ENCODE results near the gene EPGN. TPM values are rescaled to one million over a fixed set of nuclear protein-coding genes. Genes with fewer than 3 reads are reported as not detected.

EPGN gene
- total and polyA plus RNA-seq, 2 experiments from 2014 or later, result not detected

DNA sequence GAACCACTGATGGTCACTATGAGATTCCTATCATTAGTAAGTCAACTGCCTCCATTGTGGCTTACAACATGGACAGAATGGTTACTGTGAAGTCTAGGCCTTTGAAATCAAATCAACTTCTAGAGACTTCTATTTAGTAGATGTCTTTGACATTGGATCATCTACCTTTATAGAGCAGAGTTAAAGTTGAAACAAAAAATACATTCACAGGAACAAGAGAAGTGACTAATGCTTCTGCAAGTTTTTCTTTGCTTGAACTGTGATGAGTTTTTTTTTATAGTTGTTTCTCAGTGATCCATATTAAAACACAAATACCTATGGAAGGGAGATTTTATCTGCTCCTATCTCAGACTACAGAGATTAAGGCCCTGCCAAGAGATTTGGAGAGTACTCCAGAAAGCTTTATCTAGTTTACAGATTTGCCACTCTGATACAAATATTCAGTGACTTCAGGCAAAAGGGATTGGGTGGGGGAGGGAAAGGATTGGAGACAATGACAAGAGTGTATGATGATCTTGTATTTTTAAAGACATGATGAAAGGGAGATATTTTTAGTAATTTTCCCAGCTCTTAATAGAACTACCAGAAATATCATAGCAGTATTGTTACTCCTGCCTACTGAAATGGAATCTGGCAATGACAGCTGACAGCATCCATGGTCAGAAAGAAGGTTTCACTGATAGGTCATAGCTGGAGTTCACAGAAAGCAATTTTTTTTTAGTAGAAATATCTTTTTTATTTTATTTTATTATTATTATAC is 16.0 kb upstream of the EPGN start:
- TF ChIP-seq, protein P1, sequence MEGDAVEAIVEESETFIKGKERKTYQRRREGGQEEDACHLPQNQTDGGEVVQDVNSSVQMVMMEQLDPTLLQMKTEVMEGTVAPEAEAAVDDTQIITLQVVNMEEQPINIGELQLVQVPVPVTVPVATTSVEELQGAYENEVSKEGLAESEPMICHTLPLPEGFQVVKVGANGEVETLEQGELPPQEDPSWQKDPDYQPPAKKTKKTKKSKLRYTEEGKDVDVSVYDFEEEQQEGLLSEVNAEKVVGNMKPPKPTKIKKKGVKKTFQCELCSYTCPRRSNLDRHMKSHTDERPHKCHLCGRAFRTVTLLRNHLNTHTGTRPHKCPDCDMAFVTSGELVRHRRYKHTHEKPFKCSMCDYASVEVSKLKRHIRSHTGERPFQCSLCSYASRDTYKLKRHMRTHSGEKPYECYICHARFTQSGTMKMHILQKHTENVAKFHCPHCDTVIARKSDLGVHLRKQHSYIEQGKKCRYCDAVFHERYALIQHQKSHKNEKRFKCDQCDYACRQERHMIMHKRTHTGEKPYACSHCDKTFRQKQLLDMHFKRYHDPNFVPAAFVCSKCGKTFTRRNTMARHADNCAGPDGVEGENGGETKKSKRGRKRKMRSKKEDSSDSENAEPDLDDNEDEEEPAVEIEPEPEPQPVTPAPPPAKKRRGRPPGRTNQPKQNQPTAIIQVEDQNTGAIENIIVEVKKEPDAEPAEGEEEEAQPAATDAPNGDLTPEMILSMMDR (IDR thresholded peaks at IDR 0.05; ENCODE audit: low read depth, low read length), result no peak
- Histone ChIP-seq H3K9me3 (ENCODE audit: low read depth) (no peaks in the 10 kb centered on the region), H3K4me1 (ENCODE audit: low read depth) (no peaks in the 10 kb centered on the region), H3K36me3 (no peaks in the 10 kb centered on the region), H3K27me3 (no peaks in the 10 kb centered on the region), H3K27ac (no peak overlapping the region), H3K4me3 (no peak overlapping the region)
- DNase-seq (ENCODE audit: low read depth in 1 of 2, low spot score in 1 of 2), result no peak

- H3K27ac ChIP-seq, result no peak overlapping the region
- no peak for DNase-seq (ENCODE audit: low read depth in 1 of 2, low spot score in 1 of 2)
These were observed 14.7 kb upstream of the EPGN start for GRCh38 chr4:74293558-74293957.

DNA sequence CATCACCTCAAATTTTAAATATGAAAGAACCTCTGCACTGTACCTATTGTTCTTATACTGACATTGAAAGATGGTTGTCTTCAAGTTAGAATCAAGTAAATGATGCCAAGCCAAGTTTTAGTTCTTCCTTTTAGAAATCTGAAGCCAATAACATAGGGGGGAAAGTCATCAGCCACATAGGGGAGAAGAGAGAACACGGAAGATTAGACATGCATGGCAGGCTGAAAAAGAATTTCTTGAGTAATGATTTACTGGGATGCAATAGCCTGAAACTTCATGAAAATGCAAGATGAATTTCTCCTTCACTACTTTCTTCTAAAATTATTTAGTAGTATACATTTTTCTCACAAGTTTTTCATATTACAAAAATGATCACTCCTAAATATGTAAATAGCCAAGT is 13.6 kb upstream of the EPGN start:
- Histone ChIP-seq H3K4me1 (ENCODE audit: low read depth) (no peaks in the 10 kb centered on the region), H3K27ac (no peak overlapping the region), H3K4me3 (no peak overlapping the region), H3K27me3 (no peaks in the 10 kb centered on the region), H3K9me3 (ENCODE audit: low read depth) (no peaks in the 10 kb centered on the region), H3K36me3 (no peaks in the 10 kb centered on the region)
- DNase-seq (ENCODE audit: low read depth in 1 of 2, low spot score in 1 of 2), result no peak
- TF ChIP-seq, protein P1 (IDR thresholded peaks at IDR 0.05; ENCODE audit: low read depth, low read length), result no peak

More at GRCh38 chr4:74293558-74293957, 14.7 kb upstream of the EPGN start:
- no peaks in the 10 kb centered on the region for H3K27me3 ChIP-seq
- H3K4me1 ChIP-seq (ENCODE audit: low read depth), result no peaks in the 10 kb centered on the region
- no peak overlapping the region for H3K4me3 ChIP-seq
- no peaks in the 10 kb centered on the region for H3K9me3 ChIP-seq (ENCODE audit: low read depth)
- TF ChIP-seq, protein P1 (IDR thresholded peaks at IDR 0.05; ENCODE audit: low read depth, low read length), result no peak
- H3K36me3 ChIP-seq, result no peaks in the 10 kb centered on the region

- Histone ChIP-seq H3K27ac (no peak overlapping the region), H3K9me3 (ENCODE audit: low read depth) (no peaks in the 10 kb centered on the region), H3K36me3 (no peaks in the 10 kb centered on the region), H3K4me3 (no peak overlapping the region), H3K4me1 (ENCODE audit: low read depth) (no peaks in the 10 kb centered on the region), H3K27me3 (no peaks in the 10 kb centered on the region)
- TF ChIP-seq, protein P1 (IDR thresholded peaks at IDR 0.05; ENCODE audit: low read depth, low read length), result no peak
- DNase-seq (ENCODE audit: low read depth in 1 of 2, low spot score in 1 of 2), result no peak
These were observed 10.7 kb upstream of the EPGN start for GRCh38 chr4:74297539-74297938.

GRCh38 chr4:74304095-74304625 is 4.1 kb upstream of the EPGN start:
- Histone ChIP-seq H3K4me1 (ENCODE audit: low read depth) (no peaks in the 10 kb centered on the region), H3K27me3 (no peaks in the 10 kb centered on the region), H3K36me3 (no peaks in the 10 kb centered on the region), H3K4me3 (no peak overlapping the region), H3K9me3 (ENCODE audit: low read depth) (no peaks in the 10 kb centered on the region), H3K27ac (no peak overlapping the region)
- peak in 1 of 2 donors; percentile 38 for DNase-seq (ENCODE audit: low read depth in 1 of 2, low spot score in 1 of 2)
- TF ChIP-seq, protein P1 (IDR thresholded peaks at IDR 0.05; ENCODE audit: low read depth, low read length), result no peak

Data from cardiac muscle cell (in vitro differentiated cells and primary cell).